DMS153 treated with DMSO at 0.1 percent for 48 hours (cell line): ENCODE data around the gene ATP1B2.
"Not testable (repeated sequence)": the region's sequence is repeated elsewhere in the genome, so short reads cannot be mapped to it uniquely, and the experiment has no call there.

Source experiments
- DNase-seq: peaks from one replicate; lab custom pipeline; 2025; ENCODE audit not compliant: unreplicated experiment; lab: John Stamatoyannopoulos, UW

ATP1B2 gene

GRCh38 chr17:7634384-7634783, 16.3 kb upstream of the ATP1B2 start:
- no peak for DNase-seq

GRCh38 chr17:7636163-7636562, 14.6 kb upstream of the ATP1B2 start:
- no peak for DNase-seq

- DNase-seq, result no peak
These were observed 9.9 kb upstream of the ATP1B2 start for GRCh38 chr17:7640783-7641182.

DNA sequence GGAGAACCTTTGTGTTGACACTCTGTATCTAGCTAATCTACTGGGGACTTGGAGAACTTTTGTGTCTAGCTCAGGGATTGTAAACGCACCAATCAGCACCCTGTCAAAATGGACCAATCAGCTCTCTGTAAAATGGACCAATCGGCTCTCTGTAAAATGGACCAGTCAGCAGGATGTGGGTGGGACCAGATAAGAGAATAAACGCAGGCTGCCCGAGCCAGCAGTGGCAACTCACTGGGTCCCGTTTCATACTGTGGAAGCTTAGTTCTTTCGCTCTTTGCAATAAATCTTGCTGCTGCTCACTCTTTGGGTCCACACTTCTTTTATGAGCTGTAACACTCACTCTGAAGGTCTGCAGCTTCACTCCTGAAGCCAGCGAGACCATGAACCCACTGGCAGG, 9.1 kb upstream of the ATP1B2 start:
- DNase-seq, result not testable (repeated sequence)

DNA sequence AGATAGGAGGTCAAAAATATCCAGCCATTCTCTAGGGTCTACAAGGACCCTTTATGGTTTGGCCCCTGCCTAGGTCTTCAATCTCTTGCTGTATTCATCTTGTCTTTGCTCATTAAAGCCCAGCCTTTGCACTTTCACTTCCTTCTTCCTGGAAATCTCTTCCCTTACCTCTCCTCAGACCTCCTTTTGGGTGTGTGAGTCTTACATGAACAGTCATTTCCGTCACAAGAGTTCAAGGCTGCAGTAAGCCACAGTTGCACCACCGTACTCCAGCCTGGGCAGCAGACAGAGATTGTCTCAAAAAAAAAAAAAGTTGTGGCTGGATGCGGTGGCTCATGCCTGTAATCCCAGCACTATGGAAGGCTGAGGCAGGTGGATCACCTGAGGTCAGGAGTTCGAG, 6.0 kb upstream of the ATP1B2 start:
- DNase-seq, result no peak

DNA sequence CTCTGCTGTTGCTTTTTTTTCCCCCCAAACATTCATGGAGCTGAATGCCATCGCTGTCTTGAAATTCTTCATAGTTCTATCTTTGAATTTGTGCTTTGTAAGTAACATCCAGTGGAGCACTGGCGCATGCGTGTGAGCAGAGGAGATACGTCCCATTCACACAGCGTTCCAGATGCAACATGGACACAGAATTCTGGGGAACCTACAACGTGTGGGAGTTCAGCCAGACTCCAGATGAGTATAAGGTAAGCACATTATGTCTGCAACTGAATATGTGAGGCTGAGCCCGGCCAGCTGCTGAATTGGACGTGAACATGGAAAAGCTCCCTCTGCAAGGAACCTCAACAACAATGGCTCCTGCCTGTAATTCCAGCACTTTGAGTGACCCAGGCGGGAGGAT, 4.3 kb upstream of the ATP1B2 start:
- no peak for DNase-seq

- DNase-seq, result no peak
These were observed 3.7 kb upstream of the ATP1B2 start for GRCh38 chr17:7647018-7647417.

- DNase-seq, result no peak
These were observed 455 bp downstream of the ATP1B2 start for GRCh38 chr17:7651097-7651664.

GRCh38 chr17:7651665-7652387, 1.1 kb downstream of the ATP1B2 start:
- no peak for DNase-seq

DNA sequence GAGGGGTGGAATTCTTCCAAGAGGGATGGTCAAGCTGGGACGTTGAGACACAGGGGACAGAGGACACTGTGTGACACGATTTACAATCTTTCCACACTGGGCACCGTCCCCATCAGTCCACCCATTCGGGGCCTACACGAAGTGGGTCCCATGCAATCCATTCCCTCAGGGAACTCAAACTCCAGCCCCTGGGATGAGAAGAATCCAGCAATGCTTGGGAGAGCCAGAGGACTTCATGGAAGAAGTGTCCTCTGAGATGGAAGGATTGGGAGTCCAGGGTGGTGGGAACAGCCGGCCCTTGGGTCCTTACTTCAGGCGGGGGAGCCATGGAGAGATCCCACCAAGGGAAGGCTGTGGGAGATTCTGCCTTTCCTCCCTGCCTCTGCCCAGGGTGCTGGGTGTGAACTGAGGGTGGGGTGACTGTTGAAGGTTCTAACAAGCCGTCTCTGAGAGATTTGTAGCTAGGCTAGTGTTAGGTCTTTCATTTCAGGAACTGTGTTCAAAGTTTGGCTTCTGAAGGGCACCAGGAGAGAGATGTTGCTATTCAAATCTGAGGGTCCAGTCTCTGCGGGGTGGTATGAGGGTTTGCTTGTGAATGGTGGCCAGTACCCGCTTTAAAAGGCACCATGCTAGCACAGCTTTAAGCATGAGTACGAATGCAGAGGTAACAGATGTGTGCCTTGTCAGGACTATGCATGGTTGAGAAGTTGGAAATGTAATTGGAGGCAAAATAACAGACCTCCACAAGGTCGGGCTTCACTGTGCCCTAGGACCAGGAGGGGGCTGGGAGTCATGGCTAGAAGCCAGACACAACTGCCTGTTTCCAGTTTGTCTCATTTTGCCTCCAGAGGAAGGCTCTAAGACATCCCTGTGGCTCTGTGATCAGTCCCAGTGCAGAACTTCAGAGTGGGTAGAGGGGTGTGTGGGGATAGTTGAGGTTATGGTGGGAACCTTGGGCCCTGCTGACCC, 1.9 kb downstream of the ATP1B2 start:
- DNase-seq, result no peak

GRCh38 chr17:7654832-7655540, 4.3 kb downstream of the ATP1B2 start:
- DNase-seq, result no peak

GRCh38 chr17:7655541-7655840, 4.8 kb downstream of the ATP1B2 start:
- DNase-seq, result no peak

- no peak for DNase-seq
These were observed 6.4 kb downstream of the ATP1B2 start for GRCh38 chr17:7656958-7657609.

GRCh38 chr17:7667656-7668406, 17.1 kb downstream of the ATP1B2 start:
- DNase-seq, result no peak

DNA sequence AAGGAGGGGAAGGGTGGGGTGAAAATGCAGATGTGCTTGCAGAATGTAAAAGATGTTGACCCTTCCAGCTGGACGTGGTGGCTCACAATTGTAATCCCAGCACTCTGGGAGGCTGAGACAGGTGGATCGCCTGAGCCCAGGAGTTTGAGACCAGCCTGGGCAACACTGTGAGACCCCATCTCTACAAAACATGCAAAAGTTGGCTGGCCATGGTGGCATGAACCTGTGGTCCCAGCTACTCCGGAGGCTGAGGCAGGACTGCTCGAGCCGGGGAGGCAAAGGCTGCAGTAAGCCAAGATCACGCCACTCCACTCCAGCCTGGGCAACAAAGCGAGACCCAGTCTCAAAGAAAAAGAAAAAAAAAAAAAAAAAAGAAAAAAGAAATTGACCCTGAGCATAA, 17.8 kb downstream of the ATP1B2 start:
- no peak for DNase-seq

- no peak for DNase-seq
These were observed 22.5 kb downstream of the ATP1B2 start for GRCh38 chr17:7673239-7673638.

DNA sequence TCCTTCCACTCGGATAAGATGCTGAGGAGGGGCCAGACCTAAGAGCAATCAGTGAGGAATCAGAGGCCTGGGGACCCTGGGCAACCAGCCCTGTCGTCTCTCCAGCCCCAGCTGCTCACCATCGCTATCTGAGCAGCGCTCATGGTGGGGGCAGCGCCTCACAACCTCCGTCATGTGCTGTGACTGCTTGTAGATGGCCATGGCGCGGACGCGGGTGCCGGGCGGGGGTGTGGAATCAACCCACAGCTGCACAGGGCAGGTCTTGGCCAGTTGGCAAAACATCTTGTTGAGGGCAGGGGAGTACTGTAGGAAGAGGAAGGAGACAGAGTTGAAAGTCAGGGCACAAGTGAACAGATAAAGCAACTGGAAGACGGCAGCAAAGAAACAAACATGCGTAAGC, 24.2 kb downstream of the ATP1B2 start:
- no peak for DNase-seq

DNA sequence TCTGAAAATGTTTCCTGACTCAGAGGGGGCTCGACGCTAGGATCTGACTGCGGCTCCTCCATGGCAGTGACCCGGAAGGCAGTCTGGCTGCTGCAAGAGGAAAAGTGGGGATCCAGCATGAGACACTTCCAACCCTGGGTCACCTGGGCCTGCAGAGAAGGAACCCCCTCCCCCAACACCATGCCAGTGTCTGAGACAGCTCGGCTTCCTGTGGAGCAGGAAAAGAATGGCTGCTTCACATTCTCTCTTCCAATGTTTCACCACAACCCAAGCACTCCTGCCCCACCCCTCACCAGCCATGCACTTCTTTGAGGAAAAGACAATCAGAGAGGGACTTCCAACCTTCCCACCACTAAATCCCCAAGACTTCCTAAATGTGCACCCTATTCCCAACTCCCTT, 25.8 kb downstream of the ATP1B2 start:
- DNase-seq, result no peak

GRCh38 chr17:7677388-7678067, 26.8 kb downstream of the ATP1B2 start:
- no peak for DNase-seq
